ENCODE measurements around the gene CABP4.
A peak's percentile ranks its signal among the peaks of the same experiment; 100 is the strongest.
"Not testable (repeated sequence)": the region's sequence is repeated elsewhere in the genome, so short reads cannot be mapped to it uniquely, and the experiment has no call there.

CABP4 gene

DNA sequence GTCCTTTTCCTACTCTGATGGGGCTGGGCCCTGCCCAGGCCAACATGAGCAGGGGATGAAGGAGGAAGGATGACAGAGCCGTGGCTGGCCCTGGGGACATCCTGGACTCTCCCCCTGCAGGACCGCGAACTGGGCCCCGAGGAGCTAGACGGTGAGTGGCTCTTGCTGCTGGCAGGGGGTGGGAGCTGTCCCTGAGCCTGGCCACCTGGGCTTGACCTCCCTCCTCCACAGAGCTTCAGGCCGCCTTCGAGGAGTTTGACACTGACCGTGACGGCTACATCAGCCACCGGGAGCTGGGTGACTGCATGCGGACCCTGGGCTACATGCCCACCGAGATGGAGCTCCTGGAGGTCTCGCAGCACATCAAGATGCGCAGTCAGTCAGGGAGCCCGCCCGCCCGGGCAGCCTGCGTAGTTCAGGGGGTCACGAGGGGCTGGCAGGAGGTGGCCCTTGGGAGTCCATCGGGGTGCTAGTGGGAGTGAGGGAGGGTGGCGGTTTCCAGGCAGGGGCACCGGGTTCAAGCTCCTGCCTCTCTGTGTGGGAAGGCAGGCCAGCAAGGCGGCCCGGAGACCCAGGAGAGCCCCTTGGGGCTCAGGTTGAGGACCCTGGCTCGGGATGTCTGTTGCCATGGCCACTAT, 1.0 kb downstream of the CABP4 start:
- no peak for DNase-seq

DNA sequence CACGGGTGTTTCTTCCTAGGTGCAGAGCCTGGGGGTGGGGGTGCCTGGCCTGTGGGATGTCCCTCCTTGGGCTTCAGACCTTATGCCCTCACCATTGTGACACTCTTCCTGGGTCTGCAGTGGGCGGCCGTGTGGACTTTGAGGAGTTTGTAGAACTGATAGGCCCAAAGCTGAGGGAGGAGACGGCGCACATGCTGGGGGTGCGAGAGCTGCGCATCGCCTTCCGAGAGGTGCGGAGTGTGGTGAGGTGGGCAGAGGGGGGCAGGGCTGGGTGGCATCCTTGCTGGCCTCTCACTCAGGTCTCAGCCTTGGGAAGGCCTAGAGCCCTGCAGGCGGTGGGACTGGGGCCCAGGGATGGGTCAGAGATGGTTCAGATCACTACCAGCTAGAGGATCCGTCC, 2.3 kb downstream of the CABP4 start:
- no peak for DNase-seq

DNA sequence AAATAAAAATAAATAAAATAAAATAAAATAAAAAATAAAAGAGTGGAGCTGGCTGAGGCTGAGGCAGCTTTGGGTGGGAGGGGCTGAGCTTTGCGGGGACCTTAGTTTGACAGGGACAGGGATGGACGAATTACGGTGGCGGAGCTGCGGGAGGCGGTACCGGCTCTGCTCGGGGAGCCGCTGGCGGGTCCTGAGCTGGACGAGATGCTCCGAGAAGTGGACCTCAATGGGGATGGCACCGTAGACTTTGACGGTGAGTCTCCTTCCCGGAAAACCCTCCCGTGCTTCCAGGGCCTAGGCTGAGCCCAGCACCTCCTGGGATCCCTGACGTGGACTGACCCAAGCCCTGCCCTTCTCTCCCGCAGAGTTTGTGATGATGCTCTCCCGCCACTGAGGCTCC, 3.1 kb downstream of the CABP4 start:
- no peak for DNase-seq

DNA sequence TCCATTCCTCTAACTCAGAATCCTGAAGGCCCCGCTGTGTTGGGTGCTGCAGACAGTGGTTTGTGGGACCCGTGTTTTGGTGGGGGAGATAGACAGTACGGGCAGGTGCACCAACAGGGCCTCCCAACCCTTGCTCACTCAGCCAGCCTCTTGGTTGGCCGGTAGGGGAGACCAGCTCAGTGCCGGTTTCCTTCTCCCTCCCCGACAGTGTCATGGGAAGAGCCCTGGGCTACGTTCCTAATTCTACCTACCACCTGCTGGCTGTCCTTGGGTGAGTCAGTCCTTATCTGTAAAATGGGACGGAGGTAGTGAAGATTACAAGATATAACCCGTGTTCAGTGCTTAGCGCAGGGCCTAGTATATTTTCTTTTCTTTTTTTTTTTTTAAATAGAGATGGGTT, 8.0 kb downstream of the CABP4 start:
- no peak for DNase-seq

DNA sequence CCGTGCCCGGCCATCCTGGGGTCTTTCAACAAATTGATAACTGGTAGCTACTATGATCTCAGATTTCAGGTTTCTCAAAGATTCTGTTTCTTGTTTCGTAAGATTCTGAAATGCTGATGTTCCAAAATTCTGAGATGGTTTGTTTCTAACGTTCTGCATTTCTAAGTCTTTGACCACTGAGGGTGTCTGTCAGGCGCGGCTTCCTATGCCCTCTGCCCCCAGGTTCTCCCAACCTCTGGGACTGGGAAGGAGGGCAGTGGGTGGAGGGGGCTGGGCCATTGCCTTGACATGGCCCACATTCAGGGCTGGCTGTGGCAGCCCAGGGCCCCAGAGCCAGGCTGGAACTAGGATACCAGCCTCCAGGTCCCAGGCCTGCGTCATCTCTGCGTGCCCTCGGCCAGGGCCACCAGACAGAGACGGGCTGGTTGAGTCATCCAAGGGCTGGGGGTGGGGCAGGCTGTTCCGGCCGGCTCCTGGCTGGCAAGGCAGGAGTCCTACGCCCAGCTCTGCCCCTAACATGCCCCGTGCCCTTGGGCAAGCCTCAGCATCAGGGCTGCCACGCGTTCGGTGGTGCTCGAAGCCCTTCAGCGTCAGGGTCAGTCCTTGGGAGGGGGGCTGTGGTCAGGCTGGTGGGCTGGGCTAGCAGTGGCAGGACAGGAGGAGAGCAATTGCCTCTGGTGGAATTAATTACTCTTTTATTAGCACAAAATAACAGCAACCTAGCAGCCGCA, 8.7 kb downstream of the CABP4 start:
- DNase-seq: no peak

DNA sequence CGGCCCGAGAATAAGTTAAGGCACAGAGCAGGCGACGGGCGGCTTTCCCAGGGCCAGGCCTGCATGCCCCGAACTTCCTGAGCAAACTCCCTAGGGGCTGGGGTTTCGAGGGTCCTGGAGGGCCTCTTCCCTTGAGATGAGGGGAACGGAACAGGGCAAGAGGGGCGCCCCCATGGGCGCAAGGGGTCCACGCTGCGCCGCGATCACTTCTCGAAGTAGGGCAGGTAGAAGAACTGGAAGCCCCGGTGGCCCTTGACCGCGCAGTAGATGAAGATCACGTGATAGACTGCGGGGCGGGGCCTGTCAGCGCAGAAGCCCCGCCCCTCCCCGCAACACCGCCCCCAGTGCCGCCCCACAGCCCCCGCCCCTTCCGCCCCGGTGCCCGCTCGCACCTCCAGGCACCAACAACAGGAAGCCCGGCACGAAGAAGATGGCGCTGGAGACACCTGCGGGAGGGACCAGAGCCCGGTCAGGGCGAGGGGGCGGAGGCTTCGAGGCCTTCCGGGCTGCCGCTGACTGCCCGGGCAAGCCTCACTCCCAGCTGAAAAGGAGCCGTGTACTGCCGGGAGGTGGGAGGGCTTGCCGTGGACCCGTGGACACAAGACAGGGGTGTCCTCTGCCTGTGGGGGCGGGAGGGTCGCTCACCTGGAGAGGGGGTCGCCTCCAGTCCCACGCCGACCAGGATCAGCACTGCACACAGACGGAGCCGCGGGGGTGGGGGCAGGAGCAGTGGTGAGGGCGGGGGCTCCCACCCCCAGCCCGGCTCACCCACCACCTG, 9.4 kb downstream of the CABP4 start:
- DNase-seq: peak; percentile 89

DNA sequence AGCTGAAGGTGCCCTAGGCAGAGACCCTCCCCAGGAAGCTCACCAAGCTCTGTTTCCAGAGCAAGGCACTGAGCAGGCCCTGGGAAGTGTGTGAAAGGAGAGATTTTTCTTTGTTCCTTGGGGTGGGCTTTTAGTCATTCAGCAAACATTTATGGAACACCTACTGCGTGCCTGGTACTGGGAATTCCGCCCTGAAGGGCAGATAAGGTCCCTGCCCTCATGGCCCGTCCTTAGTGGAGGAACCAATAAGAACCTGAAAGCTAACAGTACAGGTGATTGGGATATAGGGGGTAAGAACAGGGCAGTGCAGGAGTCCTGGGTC, 10.0 kb downstream of the CABP4 start:
- no peak for DNase-seq

DNA sequence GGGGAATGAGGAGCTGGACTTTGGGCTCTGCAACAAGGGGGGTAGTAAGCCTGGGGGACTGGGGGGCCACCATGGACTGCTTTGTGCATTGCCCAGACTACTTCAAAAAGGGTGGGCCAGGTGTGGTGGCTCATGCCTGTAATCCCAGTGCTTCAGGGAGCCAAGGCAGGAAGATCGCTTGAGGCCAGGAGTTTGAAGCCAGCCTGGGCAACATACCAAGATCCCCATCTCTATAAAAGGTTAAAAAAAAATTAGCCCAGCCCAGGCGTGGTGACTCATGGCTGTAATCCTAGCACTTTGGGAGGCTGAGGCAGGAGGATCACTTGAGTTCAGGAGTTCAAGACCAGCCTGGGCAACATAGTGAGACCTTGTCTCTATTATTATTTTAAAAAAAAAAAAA, 10.4 kb downstream of the CABP4 start:
- DNase-seq: not testable (repeated sequence)

DNA sequence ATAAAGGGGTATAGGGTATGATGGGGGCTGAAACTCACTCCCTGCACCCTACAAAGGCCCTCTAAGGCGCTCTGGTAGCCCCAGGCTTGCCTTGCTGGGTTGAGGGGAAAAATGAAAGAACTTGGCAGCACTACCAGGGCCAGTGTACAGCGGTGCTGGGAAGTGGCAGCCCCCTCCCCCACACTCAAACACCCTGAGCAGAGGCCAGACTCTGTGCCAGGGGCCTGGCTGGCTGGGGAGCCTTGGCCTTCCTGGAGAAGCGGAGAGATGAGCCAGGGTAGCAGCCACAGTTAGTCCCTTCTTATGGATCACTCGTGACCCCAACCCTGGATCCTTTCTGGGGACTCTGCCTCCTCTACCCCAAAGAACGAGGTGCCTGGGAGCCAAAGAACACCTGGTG, 11.2 kb downstream of the CABP4 start:
- no peak for DNase-seq

DNA sequence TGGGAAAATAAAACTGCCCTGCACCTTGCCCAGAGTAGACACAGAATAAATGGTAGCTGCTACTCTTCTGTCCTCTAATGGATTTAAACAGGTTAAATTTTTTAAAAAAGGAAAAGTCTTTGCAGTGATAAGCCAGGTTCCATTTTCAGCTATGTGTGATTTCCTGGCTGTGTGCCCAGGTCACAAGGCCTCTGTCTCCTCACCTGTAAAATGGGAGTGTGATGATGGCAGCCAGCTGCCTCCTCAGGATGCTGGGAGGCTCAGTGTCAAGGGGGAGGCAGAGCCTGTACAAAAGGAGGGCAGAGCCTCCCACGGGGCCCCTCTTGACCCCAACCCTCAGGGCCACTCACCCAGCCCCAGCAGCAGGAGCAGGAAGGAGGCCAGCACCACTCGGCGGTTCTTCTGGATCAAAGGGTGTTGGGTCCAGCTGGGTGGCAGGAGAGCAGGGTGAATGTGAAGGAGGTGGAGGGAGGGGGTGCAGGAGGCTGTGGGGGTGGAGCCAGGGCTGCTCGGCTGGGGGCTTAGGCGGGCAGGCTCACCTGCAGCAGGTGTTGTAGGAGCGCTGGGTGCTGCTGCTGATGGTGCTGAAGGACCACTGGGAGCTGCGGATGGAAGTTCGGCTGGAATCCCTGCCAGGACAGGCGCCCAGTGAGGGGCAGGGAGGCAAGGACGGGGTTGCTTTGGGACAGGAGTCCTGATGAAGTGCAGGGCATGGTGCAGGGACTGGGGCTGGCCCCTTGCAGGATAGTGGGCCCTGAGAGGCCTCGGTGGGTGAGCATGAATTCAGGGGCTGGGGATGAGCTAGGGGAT, 12.0 kb downstream of the CABP4 start:
- DNase-seq: no peak

DNA sequence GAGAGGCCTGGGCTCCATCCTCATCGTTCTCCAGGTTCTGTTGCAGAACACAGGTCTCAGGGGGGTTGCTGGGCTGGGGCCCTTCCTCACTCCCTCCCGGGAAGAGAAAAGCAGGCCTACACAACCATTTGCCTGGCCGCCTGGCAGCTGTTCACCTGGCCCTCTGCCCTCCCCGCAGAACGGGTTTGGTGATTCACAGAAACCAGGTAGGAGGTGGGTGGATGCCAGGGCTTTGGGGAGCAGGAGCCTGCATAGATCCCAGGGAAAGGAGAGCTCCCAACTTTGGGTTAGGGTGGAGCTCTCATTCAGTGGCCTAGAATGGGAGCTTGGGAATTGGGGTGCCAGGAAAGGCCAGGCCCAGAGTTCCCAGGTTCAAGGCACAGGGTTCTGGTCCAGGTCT, 12.9 kb downstream of the CABP4 start:
- no peak for DNase-seq

DNA sequence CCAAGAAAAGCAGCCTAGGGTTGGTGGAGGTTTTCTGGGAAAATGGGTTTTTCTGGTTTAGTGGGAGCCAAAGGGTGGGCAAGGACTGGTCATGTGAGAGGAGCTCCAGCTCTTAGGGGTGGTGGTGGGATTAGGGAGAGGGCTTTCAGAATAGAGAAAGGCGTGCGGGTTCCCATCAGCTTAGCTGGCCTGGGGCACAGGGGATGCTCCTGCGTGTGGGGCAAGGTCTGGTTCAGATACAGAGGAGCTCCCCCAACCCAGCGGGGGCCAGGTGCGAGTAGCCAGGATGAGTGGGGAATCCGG, 13.3 kb downstream of the CABP4 start:
- no peak for DNase-seq

DNA sequence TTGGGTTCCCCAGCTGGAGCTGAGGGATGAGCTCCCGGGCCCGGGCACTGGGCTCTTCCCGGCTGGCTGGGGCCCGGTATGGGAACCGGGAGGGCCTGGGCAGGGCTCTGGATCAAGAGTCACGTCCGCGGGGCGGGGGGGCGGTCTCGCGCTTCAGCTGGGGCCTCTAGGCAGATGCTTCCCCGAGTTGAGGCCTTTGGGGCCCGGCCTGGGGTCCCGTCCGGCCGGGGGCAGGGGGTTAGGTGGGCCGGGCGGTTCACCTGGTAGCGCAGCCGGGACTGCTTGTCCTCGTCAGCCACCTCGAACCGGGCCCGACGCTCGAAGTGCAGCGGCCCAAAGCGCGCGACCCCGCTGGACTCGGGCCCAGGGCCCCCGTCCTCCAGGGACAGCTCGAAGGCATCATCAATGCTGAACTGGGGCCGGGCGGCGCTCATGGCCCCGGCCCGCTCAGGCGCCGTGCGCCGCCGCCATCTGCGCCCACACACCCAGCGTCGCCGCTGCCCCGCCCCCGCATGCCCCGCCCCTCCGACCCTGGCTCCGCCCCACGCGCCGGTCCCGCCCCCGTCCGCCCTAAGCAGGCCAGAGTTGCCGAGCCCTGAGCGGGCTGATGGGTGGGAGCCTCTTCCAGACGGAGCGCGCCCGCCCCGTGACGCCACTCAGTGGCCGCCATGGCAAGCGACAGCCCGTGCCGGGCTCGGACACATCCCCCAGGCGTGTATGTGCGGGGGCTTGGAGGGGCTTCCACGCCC, 13.8 kb downstream of the CABP4 start, which contains the start of gene TMEM134:
Gene TMEM134, minus strand, starts transcription at position 493 of the 749 bp plus-strand sequence. Its CDS starts 59 bp downstream, at position 434.
- peak; percentile 95 for DNase-seq

DNA sequence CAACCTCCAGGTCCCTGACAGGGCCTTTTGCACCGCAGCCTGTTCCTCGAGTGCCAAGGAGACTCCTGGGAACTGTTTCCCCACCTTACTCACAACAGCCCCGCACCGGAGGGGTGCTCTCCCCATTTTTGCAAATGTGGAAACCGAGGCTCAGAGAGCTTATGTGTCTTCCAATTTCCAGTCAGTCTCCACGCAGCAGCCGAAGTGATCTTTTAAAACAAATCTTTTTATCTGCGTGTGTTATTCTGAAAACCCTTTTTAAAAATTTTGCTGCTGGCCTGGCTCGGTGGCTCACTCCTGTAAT, 14.3 kb downstream of the CABP4 start:
- no peak for DNase-seq

DNA sequence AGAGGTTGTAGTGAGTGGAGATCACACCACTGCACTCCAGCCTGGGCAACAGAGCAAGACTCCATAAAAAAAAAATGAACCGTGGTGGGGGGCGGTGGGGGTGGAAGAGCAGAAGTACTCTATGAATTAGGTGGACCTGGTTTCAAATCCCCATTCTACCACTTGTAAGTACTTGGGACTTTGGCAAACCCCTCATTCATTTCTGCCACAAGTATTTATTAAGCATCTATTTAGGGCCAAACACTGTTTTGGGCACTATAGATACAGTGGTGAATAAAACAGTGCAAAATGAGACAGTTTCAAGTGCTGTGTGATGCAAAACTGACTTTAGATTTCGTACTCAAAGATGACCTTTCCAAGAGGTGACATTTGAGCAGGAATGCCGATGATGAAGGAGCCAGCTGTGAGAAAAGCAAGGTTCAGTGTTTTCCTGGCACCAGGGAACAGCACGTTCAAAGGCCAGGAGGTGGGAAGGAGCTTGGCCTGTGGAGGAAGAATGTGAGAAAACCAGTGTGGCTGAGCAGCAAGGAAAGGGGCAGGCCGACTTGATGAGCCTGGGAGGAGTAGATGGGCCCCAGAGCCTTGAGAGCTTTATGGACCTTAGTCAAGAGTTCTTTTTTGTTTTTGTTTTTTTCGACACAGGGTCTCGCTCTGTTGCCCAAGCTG, 15.3 kb downstream of the CABP4 start:
- DNase-seq: no peak

DNA sequence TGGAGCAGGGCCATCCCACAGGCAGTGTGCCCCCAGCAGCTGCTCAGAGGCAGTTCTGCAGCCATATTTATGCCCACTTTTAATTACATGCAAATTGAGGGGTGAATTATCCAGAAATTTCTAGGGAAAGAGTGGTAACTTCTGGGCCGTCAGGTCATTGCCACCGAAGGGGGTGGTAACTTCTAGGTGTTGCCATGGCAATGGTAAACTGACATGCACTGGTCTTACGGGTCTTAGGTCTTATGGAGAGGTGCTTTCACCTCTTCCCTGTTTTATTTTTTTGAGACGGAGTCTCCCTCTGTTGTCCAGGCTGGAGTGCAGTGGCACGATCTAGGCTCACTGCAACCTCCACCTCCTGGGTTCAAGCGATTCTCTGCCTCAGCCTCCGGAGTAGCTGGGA, 17.7 kb downstream of the CABP4 start:
- no peak for DNase-seq

DNA sequence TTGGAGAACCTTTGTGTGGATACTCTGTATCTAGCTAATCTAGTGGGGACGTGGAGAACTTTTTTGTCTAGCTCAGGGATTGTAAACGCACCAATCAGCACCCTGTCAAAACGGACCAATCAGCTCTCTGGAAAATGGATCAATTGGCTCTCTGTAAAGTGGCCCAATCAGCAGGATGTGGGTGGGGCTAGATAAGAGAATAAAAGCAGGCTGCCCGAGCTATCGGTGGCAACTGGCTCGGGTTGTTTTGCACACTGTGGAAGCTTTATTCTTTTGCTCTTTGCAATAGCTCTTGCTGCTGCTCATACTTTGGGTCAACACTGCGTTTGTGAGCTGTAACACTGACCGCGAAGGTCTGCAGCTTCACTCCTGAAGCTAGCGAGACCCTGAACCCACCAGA, 21.5 kb downstream of the CABP4 start:
- not testable (repeated sequence) for DNase-seq

DNA sequence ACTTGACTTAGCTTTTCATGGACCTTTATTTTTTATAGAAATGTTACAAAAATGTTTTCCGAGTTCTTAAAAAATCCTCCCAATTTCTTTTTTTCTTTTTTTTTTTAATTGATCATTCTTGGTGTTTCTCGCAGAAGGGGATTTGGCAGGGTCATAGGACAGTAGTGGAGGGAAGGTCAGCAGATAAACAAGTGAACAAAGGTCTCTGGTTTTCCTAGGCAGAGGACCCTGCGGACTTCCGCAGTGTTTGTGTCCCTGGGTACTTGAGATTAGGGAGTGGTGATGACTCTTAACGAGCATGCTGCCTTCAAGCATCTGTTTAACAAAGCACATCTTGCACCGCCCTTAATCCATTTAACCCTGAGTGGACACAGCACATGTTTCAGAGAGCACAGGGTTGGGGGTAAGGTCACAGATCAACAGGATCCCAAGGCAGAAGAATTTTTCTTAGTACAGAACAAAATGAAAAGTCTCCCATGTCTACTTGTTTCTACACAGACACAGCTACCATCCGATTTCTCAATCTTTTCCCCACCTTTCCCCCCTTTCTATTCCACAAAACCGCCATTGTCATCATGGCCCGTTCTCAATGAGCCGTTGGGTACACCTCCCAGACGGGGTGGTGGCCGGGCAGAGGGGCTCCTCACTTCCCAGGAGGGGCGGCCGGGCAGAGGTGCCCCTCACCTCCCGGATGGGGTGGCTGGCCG, 22.3 kb downstream of the CABP4 start:
- not testable (repeated sequence) for DNase-seq

DNA sequence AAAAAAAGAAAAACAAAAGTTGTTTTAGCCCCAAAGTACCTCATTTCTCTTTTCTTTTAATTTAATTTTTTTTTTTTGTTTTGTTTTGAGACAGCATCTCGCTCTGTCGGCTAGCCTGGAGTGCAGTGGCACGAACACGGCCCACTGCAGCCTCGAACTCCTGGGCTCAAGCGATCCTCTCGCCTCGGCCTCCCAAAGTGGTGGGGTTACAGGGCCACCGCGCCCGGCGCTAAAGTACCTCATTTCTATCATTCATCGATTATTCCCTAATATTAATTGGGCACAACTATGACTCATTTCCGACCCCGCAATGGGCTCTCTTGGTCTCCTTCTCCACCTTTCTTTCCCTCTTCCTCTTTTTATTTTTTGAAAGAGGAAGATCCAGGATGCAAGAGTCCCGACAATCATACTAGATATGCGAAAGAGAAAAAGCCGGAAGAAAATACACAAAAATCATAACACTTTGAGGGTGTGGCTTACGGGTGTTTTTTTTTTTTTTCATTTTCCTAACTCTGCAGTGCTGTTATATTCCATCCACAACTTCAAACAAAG, 27.2 kb downstream of the CABP4 start:
- no peak for DNase-seq

DNA sequence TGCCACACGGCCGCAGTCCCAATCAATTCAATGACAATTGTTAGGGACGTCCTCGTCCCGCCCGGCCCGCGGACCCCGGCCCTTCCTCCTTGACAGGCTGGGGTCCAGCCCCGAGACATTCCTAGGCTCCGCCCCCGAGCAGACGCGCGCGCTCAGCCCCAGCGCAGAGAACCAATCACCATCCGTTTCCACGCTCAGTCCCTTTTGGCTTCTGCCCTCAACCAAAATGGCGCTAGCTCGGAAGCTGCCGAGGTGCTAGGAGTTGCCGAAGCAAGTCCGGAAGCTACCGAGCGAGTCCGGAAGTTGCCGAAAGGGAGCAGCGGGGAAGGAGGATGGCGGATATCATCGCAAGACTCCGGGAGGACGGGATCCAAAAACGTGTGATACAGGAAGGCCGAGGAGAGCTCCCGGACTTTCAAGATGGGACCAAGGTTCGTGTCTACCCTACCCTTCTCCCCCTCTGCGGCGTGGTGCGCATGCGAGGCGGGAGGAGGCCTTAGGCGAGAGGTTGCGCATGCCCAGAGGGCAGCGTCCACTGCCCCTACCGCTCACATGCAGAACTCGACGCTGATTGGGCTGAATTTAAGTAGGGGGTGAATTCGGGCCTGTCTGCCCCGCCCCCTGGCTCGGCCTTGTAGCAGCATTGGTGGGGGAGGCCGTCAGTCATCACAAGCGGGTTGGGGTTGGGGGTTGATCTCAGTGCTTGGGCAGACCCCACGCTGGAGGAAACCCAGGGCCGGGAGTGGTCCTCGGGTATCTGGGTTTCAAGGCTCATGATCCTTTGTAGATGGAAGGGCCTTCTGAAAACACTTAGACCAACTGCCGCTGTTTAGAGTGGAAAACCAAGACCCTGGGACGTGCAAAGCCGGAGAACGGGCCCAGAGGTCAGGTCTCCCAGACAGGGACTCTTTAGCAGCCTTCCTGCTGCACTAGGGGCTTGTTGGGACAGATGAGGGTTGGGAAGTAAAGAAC, 28.0 kb downstream of the CABP4 start, which contains the start of gene AIP:
Gene AIP, plus strand, starts transcription at position 200 of the 972 bp plus-strand sequence. Its CDS starts 133 bp downstream, at position 333.
- DNase-seq: peak; percentile 97

Data from stimulated activated CD4-positive, alpha-beta T cell treated with anti-CD3 and anti-CD28 coated beads, Interleukin-12 subunit alpha, Interleukin-12 subunit beta, amount 100 ng/mL, for 4 hours (primary cell).